IMR-90 (cell line): ENCODE results near the gene OR10H5. TPM values are rescaled to one million over a fixed set of nuclear protein-coding genes. Genes with fewer than 3 reads are reported as not detected.
"Not testable (repeated sequence)": the region's sequence is repeated elsewhere in the genome, so short reads cannot be mapped to it uniquely, and the experiment has no call there.

Experiments used
- ATAC-seq: fragments of 200-7000 bp; cut with Tn5 transposase; 2 replicates; pipeline ENCODE4 v1.9.1; 2020; ENCODE audit warnings: low read depth, mild to moderate bottlenecking, moderate library complexity
- BruUV-seq: library from RNA; stranded (reverse); fragments of 400-500 nt; replicated peaks from 2 replicates; lab custom pipeline; 2021; lab: Mats Ljungman, UMichigan
- CTCF ChIA-PET: fragments of 300-600 bp; formaldehyde crosslinking; extraction: SDS; loops from one replicate; lab custom pipeline; 2021; ENCODE audit warnings: antibody characterized with exemption; lab: Yijun Ruan, JAX
- POLR2A ChIA-PET: fragments of 300-600 bp; sonication (Branson Sonifier 250); formaldehyde crosslinking; loops from one replicate; lab custom pipeline; 2022; ENCODE audit warnings: antibody characterized with exemption; ENCODE audit not compliant: unreplicated experiment; lab: Charles Lee
- DNase-seq: peaks from one replicate; pipeline ENCODE4 v3.0.0; 2013
- H2AFZ ChIP-seq: replicated peaks from 2 replicates; pipeline ENCODE3; 2013; ENCODE audit warnings: low read length, mild to moderate bottlenecking; ENCODE audit not compliant: poor library complexity
- H2AK5ac ChIP-seq: 2 replicates; pipeline ENCODE4 v1.6.1; 2013; ENCODE audit warnings: low read depth, low read length, inconsistent platforms
- H2AK9ac ChIP-seq: replicated peaks from 2 replicates; pipeline ENCODE3; 2013; ENCODE audit warnings: mild to moderate bottlenecking, low read depth, low read length, moderate library complexity; ENCODE audit not compliant: poor library complexity
- H2BK120ac ChIP-seq: 2 replicates; pipeline ENCODE4 v1.6.1; 2013; ENCODE audit warnings: low read depth, low read length, inconsistent platforms
- H2BK15ac ChIP-seq: 3 replicates; pipeline ENCODE4 v1.6.1; 2013; ENCODE audit warnings: low read depth, low read length, inconsistent platforms
- H2BK20ac ChIP-seq: 2 replicates; pipeline ENCODE4 v1.6.1; 2013; ENCODE audit warnings: low read depth, mild to moderate bottlenecking, inconsistent platforms, low read length, moderate library complexity
- H2BK5ac ChIP-seq: 2 replicates; pipeline ENCODE4 v1.6.1; 2013; ENCODE audit warnings: mild to moderate bottlenecking, low read depth, low read length, inconsistent platforms; ENCODE audit not compliant: poor library complexity, severe bottlenecking
- H3K14ac ChIP-seq: replicated peaks from 2 replicates; pipeline ENCODE4 v1.6.1; 2013; ENCODE audit warnings: low read depth, low read length, inconsistent platforms
- H3K18ac ChIP-seq: 2 replicates; pipeline ENCODE4 v1.6.1; 2013; ENCODE audit warnings: low read depth, low read length, control low read depth
- H3K23ac ChIP-seq: 2 replicates; pipeline ENCODE4 v1.6.1; 2013; ENCODE audit warnings: low read depth, low read length, inconsistent platforms
- H3K27ac ChIP-seq: 2 replicates; pipeline ENCODE4 v1.5.1; 2013; ENCODE audit warnings: mild to moderate bottlenecking, control low read depth, low read length; ENCODE audit not compliant: insufficient read depth
- H3K27me3 ChIP-seq: 2 replicates; pipeline ENCODE4 v1.6.1; 2013; ENCODE audit warnings: low read length; ENCODE audit not compliant: control insufficient read depth, insufficient read depth
- H3K36me3 ChIP-seq: 2 replicates; pipeline ENCODE4 v1.6.1; 2013; ENCODE audit warnings: low read length, mixed read lengths; ENCODE audit not compliant: control insufficient read depth, insufficient read depth
- H3K4ac ChIP-seq: 2 replicates; pipeline ENCODE4 v1.6.1; 2013; ENCODE audit warnings: low read depth, low read length, inconsistent platforms
- H3K4me1 ChIP-seq: 2 replicates; pipeline ENCODE4 v1.6.1; 2013; ENCODE audit warnings: low read length, mixed read lengths; ENCODE audit not compliant: control insufficient read depth, insufficient read depth
- H3K4me2 ChIP-seq: 2 replicates; pipeline ENCODE4 v1.6.1; 2013; ENCODE audit warnings: low read depth, mild to moderate bottlenecking, control low read depth, low read length, moderate library complexity
- H3K4me3 ChIP-seq: 2 replicates; pipeline ENCODE4 v1.5.1; 2013; ENCODE audit warnings: low read depth, mild to moderate bottlenecking, control low read depth, low read length, moderate library complexity; ENCODE audit not compliant: insufficient read depth
- H3K56ac ChIP-seq: 2 replicates; pipeline ENCODE4 v1.6.1; 2013; ENCODE audit warnings: low read length, inconsistent platforms; ENCODE audit not compliant: insufficient read depth; ENCODE audit errors: extremely low read depth
- H3K79me1 ChIP-seq, 2 experiments: 2 replicates each; pipeline ENCODE4 v1.6.1; 2013; ENCODE audit warnings: low read length in 2 of 2, inconsistent platforms in 1 of 2, low read depth in 1 of 2
- H3K9ac ChIP-seq: 2 replicates; pipeline ENCODE4 v1.6.1; 2013; ENCODE audit warnings: low read depth, low read length, control low read depth
- H3K9me1 ChIP-seq: 2 replicates; pipeline ENCODE4 v1.6.1; 2013; ENCODE audit warnings: low read length, inconsistent platforms; ENCODE audit not compliant: insufficient read depth
- H3K9me3 ChIP-seq: 2 replicates; pipeline ENCODE4 v1.6.1; 2013; ENCODE audit warnings: low read length; ENCODE audit not compliant: control insufficient read depth, insufficient read depth
- H4K20me1 ChIP-seq: 2 replicates; pipeline ENCODE4 v1.6.1; 2013; ENCODE audit warnings: low read length, inconsistent platforms; ENCODE audit not compliant: insufficient read depth
- H4K5ac ChIP-seq: 2 replicates; pipeline ENCODE4 v1.6.1; 2013; ENCODE audit warnings: mild to moderate bottlenecking, low read depth, low read length, control low read depth
- H4K8ac ChIP-seq, 2 experiments: 2 replicates each; pipeline ENCODE4 v1.6.1; 2013; ENCODE audit warnings: low read depth in 2 of 2, low read length in 2 of 2, control low read depth in 1 of 2, inconsistent platforms in 1 of 2
- H4K91ac ChIP-seq: 2 replicates; pipeline ENCODE4 v1.6.1; 2013; ENCODE audit warnings: low read depth, low read length, inconsistent platforms; ENCODE audit not compliant: insufficient read depth
- ELK1 ChIP-seq: fragments of 150-350 bp; IDR thresholded peaks from 2 replicates; pipeline ENCODE4 v1.6.1; 2016; ENCODE audit warnings: low read depth, mild to moderate bottlenecking, low read length, moderate library complexity, borderline replicate concordance
- FOS ChIP-seq: fragments of 150-350 bp; IDR thresholded peaks from 2 replicates; pipeline ENCODE4 v1.6.1; 2016; ENCODE audit warnings: low read depth, low read length
- MAZ ChIP-seq: IDR thresholded peaks from 2 replicates; pipeline ENCODE4 v1.6.1; 2012; ENCODE audit warnings: low read depth, mild to moderate bottlenecking, low read length, improper control_type of control experiment, moderate library complexity, borderline replicate concordance
- MXI1 ChIP-seq: IDR thresholded peaks from 2 replicates; pipeline ENCODE4 v1.6.1; 2012; ENCODE audit warnings: low read depth, mild to moderate bottlenecking, low read length, moderate library complexity, borderline replicate concordance
- POLR2A ChIP-seq: IDR thresholded peaks from 2 replicates; pipeline ENCODE4 v1.6.1; 2012; ENCODE audit warnings: mild to moderate bottlenecking, low read depth, low read length
- RAD21 ChIP-seq: IDR thresholded peaks from 2 replicates; pipeline ENCODE4 v1.6.1; 2012; ENCODE audit warnings: low read length, improper control_type of control experiment
- RCOR1 ChIP-seq: IDR thresholded peaks from 2 replicates; pipeline ENCODE4 v1.6.1; 2012; ENCODE audit warnings: mild to moderate bottlenecking, low read length, improper control_type of control experiment; ENCODE audit not compliant: insufficient replicate concordance
- USF2 ChIP-seq: fragments of 150-350 bp; IDR thresholded peaks from 2 replicates; pipeline ENCODE4 v1.6.1; 2017; ENCODE audit warnings: mild to moderate bottlenecking, antibody characterized with exemption, low read length, low read depth
- WGBS, 2 experiments: methylation state at CpG; one replicate each; pipeline versions ENCODE4 v1.1.5 to v1.1.7; 2013; ENCODE audit warnings: missing lambda C conversion rate in 2 of 2; ENCODE audit not compliant: insufficient read length in 1 of 2; ENCODE audit errors: extremely low coverage in 2 of 2; 5-methylcytosine and 5-hydroxymethylcytosine counted together
- dilution Hi-C: fragments of 300-500 bp; cut with HindIII; formaldehyde crosslinking; loops from one replicate; pipeline ENCODE4 v1.14.3; 2018; ENCODE audit warnings: low sequenced_read_pairs; ENCODE audit not compliant: unreplicated experiment
- in situ Hi-C: fragments of 300-500 bp; cut with MboI; formaldehyde crosslinking; loops from 3 replicates; pipeline ENCODE4 v1.14.3; 2019; ENCODE audit warnings: low sequenced_read_pairs, inconsistent platforms, mixed read lengths
- intact Hi-C: fragments of 100-400 bp; cut with micrococcal nuclease; formaldehyde crosslinking; loops from 2 replicates; pipeline ENCODE4 v1.10.0; 2022
- polyA plus RNA-seq, 3 experiments: library from polyadenylated mRNA; depleted of rRNA; stranded (reverse); fragments of >200 nt; gene quantifications; 2 replicates each; pipeline ENCODE4 v1.2.3, GENCODE V29; 2012; ENCODE audit warnings: low replicate concordance in 1 of 3
- total RNA-seq: library from RNA; depleted of rRNA; stranded (reverse); fragments of >200 nt; gene quantifications from 2 replicates; pipeline ENCODE4 v1.2.3, GENCODE V29; 2012

OR10H5 gene
- total and polyA plus RNA-seq, 2 of the 4 experiments (the other 2 are of a cell fraction) = not detected

GRCh38 chr19:15790096-15790495 lies 2.6 kb downstream of the OR10H5 start:
- no peaks in the 10 kb centered on the region for H3K4me1 ChIP-seq
- H2BK20ac ChIP-seq = no peak overlapping the region
- no peaks in the 10 kb centered on the region for H4K20me1 ChIP-seq
- no peak overlapping the region for H2BK120ac ChIP-seq
- no peak overlapping the region for H2AFZ ChIP-seq
- no peaks in the 10 kb centered on the region for H3K9me1 ChIP-seq
- no peak overlapping the region for H3K56ac ChIP-seq
- ChIA-PET POLR2A (no interaction called here), CTCF (no interaction called here)
- TF ChIP-seq MXI1 = no peak
- TF ChIP-seq ELK1 = no peak
- no peak for TF ChIP-seq RAD21
- no peak for TF ChIP-seq MAZ
- TF ChIP-seq USF2 = no peak
- no peak for TF ChIP-seq RCOR1
- TF ChIP-seq FOS = no peak
- TF ChIP-seq POLR2A = no peak
- no peak overlapping the region for H3K18ac ChIP-seq
- H3K36me3 ChIP-seq = no peaks in the 10 kb centered on the region
- intact Hi-C loops = no loop called here
- no TSS peak for BruUV-seq
- no peak overlapping the region for H4K5ac ChIP-seq
- H4K91ac ChIP-seq = no peak overlapping the region
- H3K27me3 ChIP-seq = no peaks in the 10 kb centered on the region
- H3K27ac ChIP-seq = no peak overlapping the region
- no peak overlapping the region for H2BK15ac ChIP-seq
- ATAC-seq = no peak
- no peak overlapping the region for H2AK5ac ChIP-seq
- H2BK5ac ChIP-seq = no peak overlapping the region
- dilution Hi-C loops = no loop called here
- no peak overlapping the region for H4K8ac ChIP-seq
- 64% methylated on average over 4 of the region's 6 CpGs; no CpG with 5 or more reads in 1 of the 2 experiments for WGBS, 2 experiments
- H3K9me3 ChIP-seq = peaks cover 27% of the 10 kb centered on the region
- H3K14ac ChIP-seq = no peak overlapping the region
- no peak for DNase-seq
- H3K23ac ChIP-seq = no peak overlapping the region
- H3K9ac ChIP-seq = no peak overlapping the region
- in situ Hi-C loops = no loop called here
- H3K79me1 ChIP-seq = no peaks in the 10 kb centered on the region
- no peak overlapping the region for H2AK9ac ChIP-seq
- no peak overlapping the region for H3K4me3 ChIP-seq
- H3K4ac ChIP-seq = no peak overlapping the region
- no peak overlapping the region for H3K4me2 ChIP-seq

- H4K5ac ChIP-seq, H2BK15ac ChIP-seq, DNase-seq, H4K20me1 ChIP-seq, H3K14ac ChIP-seq, in situ Hi-C loops, H3K4me2 ChIP-seq, H3K36me3 ChIP-seq, H3K18ac ChIP-seq, H4K91ac ChIP-seq, POLR2A ChIA-PET, H2BK120ac ChIP-seq, H2AK5ac ChIP-seq, H2AFZ ChIP-seq, H3K4me3 ChIP-seq, H3K4ac ChIP-seq, H2BK20ac ChIP-seq, H3K4me1 ChIP-seq, ATAC-seq, intact Hi-C loops, H3K23ac ChIP-seq, H3K56ac ChIP-seq, H3K9ac ChIP-seq, H4K8ac ChIP-seq, H3K27ac ChIP-seq, H3K9me1 ChIP-seq, H2BK5ac ChIP-seq, H3K27me3 ChIP-seq, H2AK9ac ChIP-seq, H3K79me1 ChIP-seq, CTCF ChIA-PET, BruUV-seq, dilution Hi-C loops: not testable (repeated sequence)
- no CpG with 5 or more reads among the region's 18 CpGs for WGBS, 2 experiments
- peaks cover 24% of the 10 kb centered on the region for H3K9me3 ChIP-seq
Measured at GRCh38 chr19:15794279-15794678, 6.8 kb downstream of the OR10H5 start.
